ENCODE measurements around the gene CLTCL1.
"Not testable (repeated sequence)": the region's sequence is repeated elsewhere in the genome, so short reads cannot be mapped to it uniquely, and the experiment has no call there.

CLTCL1 gene

GRCh38 chr22:19218541-19219233 lies 72.8 kb downstream of the CLTCL1 start:
- FAIRE-seq = no peak
- DNase-seq (ENCODE audit: low spot score) = no peak

- FAIRE-seq (no peak), DNase-seq (ENCODE audit: low spot score) (no peak)
Measured at GRCh38 chr22:19216579-19216978, 74.9 kb downstream of the CLTCL1 start.

- DNase-seq (ENCODE audit: low spot score) (no peak), FAIRE-seq (no peak)
Measured at GRCh38 chr22:19215360-19215759, 76.2 kb downstream of the CLTCL1 start.

- DNase-seq (ENCODE audit: low spot score) (no peak), FAIRE-seq (no peak)
Measured at GRCh38 chr22:19214078-19214473, 77.4 kb downstream of the CLTCL1 start.

GRCh38 chr22:19213442-19214077 lies 78.0 kb downstream of the CLTCL1 start:
- FAIRE-seq (no peak), DNase-seq (ENCODE audit: low spot score) (no peak)

GRCh38 chr22:19213001-19213400 lies 78.5 kb downstream of the CLTCL1 start:
- no peak for DNase-seq (ENCODE audit: low spot score)
- FAIRE-seq = no peak

GRCh38 chr22:19212302-19212870 lies 79.1 kb downstream of the CLTCL1 start:
- no peak for FAIRE-seq

GRCh38 chr22:19210188-19210587 lies 81.3 kb downstream of the CLTCL1 start:
- no peak for FAIRE-seq
- DNase-seq (ENCODE audit: low spot score) = no peak

More at GRCh38 chr22:19212302-19212870, 79.1 kb downstream of the CLTCL1 start:
- DNase-seq (ENCODE audit: low spot score) = no peak

GRCh38 chr22:19208287-19208847 lies 83.2 kb downstream of the CLTCL1 start:
- DNase-seq (ENCODE audit: low spot score) (no peak), FAIRE-seq (no peak)

- DNase-seq (ENCODE audit: low spot score) (no peak), FAIRE-seq (no peak)
Measured at GRCh38 chr22:19207884-19208283, 83.6 kb downstream of the CLTCL1 start.

GRCh38 chr22:19207401-19207808 lies 84.1 kb downstream of the CLTCL1 start:
- FAIRE-seq (no peak), DNase-seq (ENCODE audit: low spot score) (no peak)

- DNase-seq (ENCODE audit: low spot score) (no peak), FAIRE-seq (no peak)
Measured at GRCh38 chr22:19206287-19206686, 85.2 kb downstream of the CLTCL1 start.

GRCh38 chr22:19204640-19205039 lies 86.9 kb downstream of the CLTCL1 start:
- DNase-seq (ENCODE audit: low spot score) (no peak), FAIRE-seq (no peak)

GRCh38 chr22:19203834-19204233 lies 87.7 kb downstream of the CLTCL1 start:
- no peak for DNase-seq (ENCODE audit: low spot score)
- FAIRE-seq = no peak

- not testable (repeated sequence) for FAIRE-seq; DNase-seq (ENCODE audit: low spot score)
Measured at GRCh38 chr22:19202799-19203186, 88.7 kb downstream of the CLTCL1 start.

GRCh38 chr22:19201869-19202798 lies 89.4 kb downstream of the CLTCL1 start:
- DNase-seq (ENCODE audit: low spot score) = no peak
- FAIRE-seq = no peak

GRCh38 chr22:19201130-19201868 lies 90.2 kb downstream of the CLTCL1 start:
- FAIRE-seq (no peak), DNase-seq (ENCODE audit: low spot score) (no peak)

GRCh38 chr22:19199479-19199878 lies 92.0 kb downstream of the CLTCL1 start:
- DNase-seq (ENCODE audit: low spot score) (no peak), FAIRE-seq (no peak)

GRCh38 chr22:19197997-19198865 lies 93.3 kb downstream of the CLTCL1 start:
- DNase-seq (ENCODE audit: low spot score) (no peak), FAIRE-seq (no peak)

All from RCC 7860 (cell line).